COLO668 (cell line): ENCODE data around the gene ADK.
A peak's percentile ranks its signal among the peaks of the same experiment; 100 is the strongest.
"Not testable (repeated sequence)": the region's sequence is repeated elsewhere in the genome, so short reads cannot be mapped to it uniquely, and the experiment has no call there.

Source experiments
- DNase-seq: peaks from one replicate; lab custom pipeline; 2025; ENCODE audit not compliant: unreplicated experiment; lab: John Stamatoyannopoulos, UW

Gene ADK

DNA sequence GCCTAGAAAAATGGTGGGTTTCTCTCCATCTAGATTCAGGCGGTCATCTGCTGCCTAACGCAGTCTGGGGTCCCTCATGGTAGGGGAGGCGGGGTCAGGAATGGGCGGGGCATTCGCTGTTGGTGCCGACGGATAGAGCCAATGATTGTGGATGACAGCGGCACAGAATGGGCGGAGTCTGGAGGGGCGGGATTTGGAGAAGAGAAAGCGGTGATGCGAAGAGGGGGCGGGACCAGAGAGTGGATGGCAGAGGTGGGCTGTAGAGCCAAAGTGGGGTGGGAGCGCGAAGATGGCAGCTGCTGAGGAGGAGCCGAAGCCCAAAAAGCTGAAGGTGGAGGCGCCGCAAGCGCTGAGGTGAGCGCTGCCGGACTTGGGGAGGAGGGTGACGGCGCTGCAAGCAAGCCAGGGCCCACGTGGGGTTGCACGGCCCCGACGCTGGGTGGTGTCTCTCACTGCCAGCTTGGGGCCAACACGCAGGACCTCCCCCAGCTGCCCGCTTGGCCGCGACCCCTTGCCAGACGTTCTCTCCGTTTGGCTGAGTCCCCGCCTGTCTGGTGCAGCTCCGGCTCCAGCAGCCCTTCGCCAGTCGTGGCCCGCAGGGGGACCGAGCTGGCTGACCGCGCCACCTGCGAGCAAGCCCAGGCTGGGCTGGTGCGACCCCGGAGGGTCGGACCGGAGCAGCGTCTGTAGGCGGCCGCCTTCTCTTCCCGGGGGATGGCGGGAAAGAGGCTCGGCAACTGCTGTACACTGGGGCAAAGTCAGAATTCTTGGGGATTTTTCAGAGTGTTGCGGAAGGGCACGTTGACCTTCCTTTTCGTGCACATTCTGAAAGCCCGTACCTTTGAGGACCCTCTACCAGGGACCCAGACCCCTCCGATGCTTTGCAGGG is at the start of gene ADK:
Gene ADK, plus strand, starts transcription at position 232 of the 889 bp plus-strand sequence. Its CDS starts 58 bp downstream, at position 290.
- peak; percentile 94 for DNase-seq

GRCh38 chr10:74103560-74104258 is 47.3 kb upstream of the ADK start:
- no peak for DNase-seq

- DNase-seq, result no peak
Observed at GRCh38 chr10:74104480-74104879, 46.5 kb upstream of the ADK start.

DNA sequence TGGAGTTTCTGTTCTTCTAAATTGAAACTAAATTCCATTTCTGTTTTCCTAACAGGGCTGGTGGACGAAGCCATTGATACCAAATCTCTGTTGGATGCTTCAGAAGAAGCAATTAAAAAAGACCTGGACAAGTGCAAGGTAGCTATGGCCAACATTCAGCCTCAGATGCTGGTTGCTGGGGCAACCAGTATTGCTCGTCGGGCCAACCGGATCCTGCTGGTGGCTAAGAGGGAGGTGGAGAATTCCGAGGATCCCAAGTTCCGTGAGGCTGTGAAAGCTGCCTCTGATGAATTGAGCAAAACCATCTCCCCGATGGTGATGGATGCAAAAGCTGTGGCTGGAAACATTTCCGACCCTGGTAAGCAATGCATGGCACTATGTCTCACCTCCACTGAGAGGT is 46.0 kb upstream of the ADK start:
- DNase-seq, result no peak

- no peak for DNase-seq
Observed at GRCh38 chr10:74107391-74107790, 43.6 kb upstream of the ADK start.

- DNase-seq, result no peak
Observed at GRCh38 chr10:74109452-74109851, 41.6 kb upstream of the ADK start.

GRCh38 chr10:74110120-74110519 is 40.9 kb upstream of the ADK start:
- DNase-seq, result no peak

GRCh38 chr10:74111799-74112198 is 39.2 kb upstream of the ADK start:
- DNase-seq, result no peak

- no peak for DNase-seq
Observed at GRCh38 chr10:74113546-74113945, 37.5 kb upstream of the ADK start.

DNA sequence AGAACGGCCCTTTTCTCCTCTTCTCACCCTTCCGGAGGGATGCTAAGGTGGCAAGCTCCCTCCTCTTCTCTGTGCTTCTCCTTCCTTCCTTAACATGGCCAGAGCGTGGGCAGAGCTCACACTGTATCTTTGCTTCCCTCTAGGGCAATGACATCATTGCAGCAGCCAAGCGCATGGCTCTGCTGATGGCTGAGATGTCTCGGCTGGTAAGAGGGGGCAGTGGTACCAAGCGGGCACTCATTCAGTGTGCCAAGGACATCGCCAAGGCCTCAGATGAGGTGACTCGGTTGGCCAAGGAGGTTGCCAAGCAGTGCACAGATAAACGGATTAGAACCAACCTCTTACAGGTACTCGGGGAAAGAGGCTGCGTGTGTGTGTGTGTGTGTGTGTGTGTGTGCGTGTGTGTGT is 37.0 kb upstream of the ADK start:
- no peak for DNase-seq

- DNase-seq, result no peak
Observed at GRCh38 chr10:74117738-74118137, 33.3 kb upstream of the ADK start.

DNA sequence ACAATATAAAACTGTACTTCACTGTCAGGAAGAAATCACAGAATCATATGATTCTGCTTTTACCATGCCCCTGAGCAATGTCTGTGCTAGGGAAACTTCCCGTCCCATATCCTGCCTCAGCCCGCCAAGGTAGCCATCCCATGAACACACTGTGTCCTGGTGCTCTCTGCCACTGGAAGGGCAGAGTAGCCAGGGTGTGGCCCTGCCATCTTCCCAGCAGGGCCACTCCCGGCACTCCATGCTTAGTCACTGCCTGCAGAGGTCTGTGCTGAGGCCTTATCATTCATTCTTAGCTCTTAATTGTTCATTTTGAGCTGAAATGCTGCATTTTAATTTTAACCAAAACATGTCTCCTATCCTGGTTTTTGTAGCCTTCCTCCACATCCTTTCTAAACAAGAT is 32.2 kb upstream of the ADK start:
- DNase-seq, result no peak

GRCh38 chr10:74120911-74121310 is 30.1 kb upstream of the ADK start:
- no peak for DNase-seq

GRCh38 chr10:74121368-74121767 is 29.7 kb upstream of the ADK start:
- no peak for DNase-seq

GRCh38 chr10:74122060-74122459 is 29.0 kb upstream of the ADK start:
- DNase-seq, result no peak

DNA sequence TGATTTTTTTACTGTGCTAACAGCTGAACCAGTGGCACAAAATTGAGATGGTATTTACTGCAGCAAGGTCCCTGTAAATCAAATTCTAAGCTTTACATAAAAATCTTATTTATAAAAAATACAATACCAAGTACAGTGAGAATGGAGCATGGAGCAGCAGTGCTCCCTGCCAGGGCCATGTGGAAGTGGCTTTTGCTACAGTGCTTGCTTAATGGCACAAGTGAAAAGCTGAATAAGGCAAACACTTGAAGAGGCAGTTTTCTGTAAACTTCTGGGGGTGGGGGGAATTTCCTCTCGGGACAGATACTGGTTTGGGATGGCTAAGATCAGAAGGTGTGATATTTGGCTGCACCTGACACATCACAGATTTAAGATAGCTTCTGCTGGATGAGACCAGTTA is 27.9 kb upstream of the ADK start:
- DNase-seq, result no peak

- DNase-seq, result peak; percentile 0
Observed at GRCh38 chr10:74133923-74134820, 16.8 kb upstream of the ADK start.

- DNase-seq, result no peak
Observed at GRCh38 chr10:74135452-74135851, 15.6 kb upstream of the ADK start.

- peak; percentile 4 for DNase-seq
Observed at GRCh38 chr10:74137992-74138391, 13.0 kb upstream of the ADK start.

DNA sequence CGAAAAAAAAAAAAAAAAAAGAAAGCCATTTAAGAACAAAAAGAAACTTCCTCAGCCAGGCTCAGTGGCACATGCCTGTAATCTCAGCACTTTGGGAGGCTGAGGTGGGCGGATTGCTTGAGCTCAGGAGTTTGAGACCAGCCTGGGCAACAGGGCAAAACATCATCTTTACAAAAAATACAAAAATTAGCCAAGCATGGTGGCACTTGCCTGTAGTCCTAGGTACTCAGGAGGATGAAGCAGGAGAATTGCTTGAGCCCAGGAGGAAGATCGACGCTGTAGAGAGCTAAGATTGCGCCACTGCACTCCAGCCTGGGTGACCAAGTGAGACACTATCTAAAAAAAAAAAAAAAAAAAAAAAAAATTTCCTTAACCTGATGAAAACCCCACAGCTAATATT is 12.4 kb upstream of the ADK start:
- not testable (repeated sequence) for DNase-seq

DNA sequence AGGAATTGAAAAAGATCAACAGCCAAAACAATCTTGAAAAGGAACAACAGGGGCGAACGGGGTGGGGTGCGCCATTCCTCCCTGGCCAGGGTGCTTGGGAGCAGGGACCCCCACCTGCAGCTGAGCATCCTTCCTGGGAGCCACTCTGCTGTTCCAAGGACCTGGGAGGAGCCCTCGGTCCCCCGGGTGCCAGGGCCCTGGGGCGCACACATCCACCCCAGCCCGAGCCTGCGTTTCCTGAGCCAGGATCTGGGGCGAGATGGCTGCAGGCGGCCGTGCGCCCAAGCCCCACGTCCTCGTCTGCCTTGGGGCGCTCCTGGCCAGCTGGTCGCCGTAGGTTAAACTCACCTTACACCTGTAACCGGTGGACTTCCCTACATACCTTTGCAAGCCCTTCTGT is 11.0 kb upstream of the ADK start:
- no peak for DNase-seq
